ENCODE data around the gene MMP28.

DNA sequence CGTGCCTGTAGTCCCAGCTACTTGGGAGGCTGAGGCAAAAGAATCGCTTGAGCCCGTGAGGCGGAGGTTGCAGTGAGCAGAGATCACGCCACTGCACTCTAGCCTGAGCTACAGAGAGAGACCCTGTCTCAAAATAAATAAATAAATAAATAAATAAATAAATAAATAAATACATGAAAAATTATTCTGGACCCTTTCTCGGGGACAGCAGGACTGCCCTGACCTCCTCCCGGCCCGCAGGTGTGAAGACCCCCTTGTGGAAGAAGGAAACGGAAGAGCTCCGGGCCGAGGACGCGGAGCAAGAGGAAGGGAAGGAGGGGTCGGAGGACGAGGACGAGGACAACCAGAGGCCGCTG lies 31.7 kb downstream of the MMP28 start:
- TF ChIP-seq FOXM1 (IDR thresholded peaks at IDR 0.05; ENCODE audit: borderline replicate concordance) (no peak), FOXA1 (IDR thresholded peaks at IDR 0.05) (no peak), ELF4 (IDR thresholded peaks at IDR 0.05) (no peak), FOXK2 (IDR thresholded peaks at IDR 0.05) (no peak), SP1 (IDR thresholded peaks at IDR 0.05) (no peak), ARNT (IDR thresholded peaks at IDR 0.05) (no peak), BHLHE40 (IDR thresholded peaks at IDR 0.05; ENCODE audit: borderline replicate concordance) (no peak), ZNF384 (IDR thresholded peaks at IDR 0.05) (no peak), LEF1 (IDR thresholded peaks at IDR 0.05; ENCODE audit: borderline replicate concordance) (no peak), NFRKB (IDR thresholded peaks at IDR 0.05) (no peak), SUZ12 (IDR thresholded peaks at IDR 0.05) (no peak), TARDBP (IDR thresholded peaks at IDR 0.05) (no peak)
- TF ChIP-seq, protein P1, sequence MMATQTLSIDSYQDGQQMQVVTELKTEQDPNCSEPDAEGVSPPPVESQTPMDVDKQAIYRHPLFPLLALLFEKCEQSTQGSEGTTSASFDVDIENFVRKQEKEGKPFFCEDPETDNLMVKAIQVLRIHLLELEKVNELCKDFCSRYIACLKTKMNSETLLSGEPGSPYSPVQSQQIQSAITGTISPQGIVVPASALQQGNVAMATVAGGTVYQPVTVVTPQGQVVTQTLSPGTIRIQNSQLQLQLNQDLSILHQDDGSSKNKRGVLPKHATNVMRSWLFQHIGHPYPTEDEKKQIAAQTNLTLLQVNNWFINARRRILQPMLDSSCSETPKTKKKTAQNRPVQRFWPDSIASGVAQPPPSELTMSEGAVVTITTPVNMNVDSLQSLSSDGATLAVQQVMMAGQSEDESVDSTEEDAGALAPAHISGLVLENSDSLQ (IDR thresholded peaks at IDR 0.05), result no peak
